ENCODE results near the gene TRPM1. TPM values are rescaled to one million over a fixed set of nuclear protein-coding genes. Genes with fewer than 3 reads are reported as not detected.

The TRPM1 gene
- total RNA-seq, 1 donor from 2014 or later: 0.26 TPM

DNA sequence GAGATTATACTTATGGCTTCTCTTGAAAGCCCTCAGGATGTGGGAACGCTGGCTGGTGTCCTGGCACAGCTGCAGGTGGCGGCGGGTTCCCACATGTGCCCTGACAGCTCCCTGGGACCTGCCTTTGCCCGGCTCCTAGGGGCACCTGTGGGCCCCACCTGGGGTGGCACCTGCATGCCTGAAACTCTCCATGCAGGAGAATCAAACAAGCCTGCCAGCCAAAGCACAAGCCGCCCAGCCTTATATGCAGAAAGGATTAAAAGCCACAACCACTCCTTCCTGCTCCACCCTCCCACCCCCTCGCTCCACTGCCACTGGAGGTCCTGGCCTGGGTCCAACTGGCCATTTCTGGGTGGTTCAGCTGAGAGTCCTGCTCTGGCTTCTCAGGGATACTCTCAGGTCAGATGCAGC lies 18.1 kb downstream of the TRPM1 start:
- no peak for DNase-seq (ENCODE audit: low read depth, low spot score)

DNA sequence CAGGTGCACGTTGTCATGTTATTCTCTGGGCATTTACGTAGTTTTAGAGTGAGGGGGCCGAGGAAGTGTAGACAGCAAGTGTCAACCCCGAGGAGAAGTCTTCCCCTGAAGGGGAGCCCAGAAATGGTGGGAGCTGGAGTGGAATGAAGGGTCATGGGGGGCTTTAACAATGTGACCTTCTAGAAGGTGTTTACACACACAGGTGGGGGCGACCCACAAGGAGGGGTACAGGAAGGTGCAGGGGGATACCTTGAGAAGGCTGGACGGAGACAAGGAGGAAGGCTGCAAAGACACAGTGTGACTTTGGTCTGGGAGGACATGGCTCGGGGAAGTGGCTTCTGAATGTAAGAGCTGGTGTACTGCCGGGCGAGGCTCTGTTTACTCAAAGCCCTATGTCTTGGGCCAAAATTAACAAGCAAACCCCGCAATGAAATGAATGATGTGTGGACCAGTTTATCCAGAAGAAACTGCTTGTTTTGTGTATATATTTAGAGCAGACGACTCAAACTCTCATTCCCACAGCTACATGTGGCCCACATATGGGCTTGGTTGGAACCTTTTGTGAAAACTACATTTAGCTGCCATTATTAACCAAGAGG lies 18.7 kb downstream of the TRPM1 start:
- DNase-seq (ENCODE audit: low read depth, low spot score): no peak

DNA sequence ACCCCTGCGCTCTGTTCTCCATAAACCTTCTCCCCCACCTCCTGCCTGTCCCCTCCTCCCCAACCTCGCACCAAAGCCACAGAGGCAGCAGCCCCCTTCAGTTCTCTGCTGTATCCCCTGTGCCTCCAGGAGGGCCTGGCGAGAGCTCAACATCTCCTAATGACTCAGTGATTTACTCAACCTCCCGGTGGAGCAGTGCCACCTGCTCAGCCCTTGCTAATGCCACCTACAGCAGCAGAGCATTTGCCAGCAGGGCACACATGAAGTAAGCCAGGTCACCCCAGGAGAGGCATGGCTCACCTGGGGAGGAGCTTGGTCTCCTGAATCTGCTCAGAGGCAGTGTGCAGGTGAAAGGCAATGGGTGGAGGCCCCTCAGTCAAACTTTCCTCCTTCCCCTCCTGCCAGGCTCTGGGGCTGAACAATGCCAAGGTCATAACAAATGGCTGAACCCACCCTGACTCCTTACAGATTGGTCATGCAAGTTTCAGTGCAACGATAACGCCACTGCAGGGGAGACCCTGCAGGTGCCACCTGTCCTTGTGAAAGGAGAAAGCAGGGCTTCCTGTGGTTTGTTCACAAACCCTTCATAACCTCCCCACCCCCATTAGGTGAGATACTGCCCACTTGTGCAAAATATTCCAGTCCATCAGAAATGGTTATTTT lies 19.8 kb downstream of the TRPM1 start:
- DNase-seq (ENCODE audit: low read depth, low spot score): no peak

DNA sequence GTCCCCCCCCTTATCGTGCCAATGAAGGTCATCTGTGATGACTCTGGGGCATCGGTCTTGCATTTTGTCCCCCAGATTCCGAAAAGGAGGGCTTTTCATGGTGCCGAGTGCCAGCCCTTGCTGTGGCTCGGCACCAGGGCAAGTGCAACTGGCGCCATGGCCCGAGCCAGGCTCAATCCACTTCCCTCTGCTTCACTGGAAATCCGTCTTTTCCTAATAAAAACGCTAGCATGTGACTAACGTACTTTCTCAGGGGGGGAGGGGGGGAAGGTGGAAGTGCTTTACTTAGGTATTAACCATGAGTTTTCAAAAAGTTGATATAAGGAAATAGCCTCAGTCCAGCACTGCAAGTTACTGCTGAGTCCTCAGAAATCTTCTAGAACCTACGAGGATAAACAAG lies 20.5 kb downstream of the TRPM1 start:
- no peak for DNase-seq (ENCODE audit: low read depth, low spot score)

DNA sequence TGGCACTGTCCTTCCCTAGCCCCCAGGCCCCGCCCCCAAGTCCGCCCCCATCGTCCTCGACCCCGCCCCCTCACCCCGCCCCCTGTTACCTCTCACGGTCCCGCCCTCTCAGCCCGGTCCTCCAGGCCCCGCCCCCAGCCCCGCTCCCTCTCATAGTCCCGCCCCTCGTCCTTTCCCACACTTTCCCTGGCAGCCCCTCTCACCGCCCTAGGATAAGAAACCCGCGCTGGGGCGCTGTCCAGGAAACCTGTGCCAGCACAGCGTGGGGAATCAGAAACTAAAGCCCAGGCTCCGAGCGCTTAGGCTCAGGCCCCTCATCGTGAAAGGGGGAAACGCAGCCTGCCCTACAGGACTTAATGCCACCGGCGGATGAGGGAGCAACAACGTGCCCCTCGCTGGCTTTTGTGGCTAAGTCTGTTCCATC lies 20.9 kb downstream of the TRPM1 start:
- no peak for DNase-seq (ENCODE audit: low read depth, low spot score)

DNA sequence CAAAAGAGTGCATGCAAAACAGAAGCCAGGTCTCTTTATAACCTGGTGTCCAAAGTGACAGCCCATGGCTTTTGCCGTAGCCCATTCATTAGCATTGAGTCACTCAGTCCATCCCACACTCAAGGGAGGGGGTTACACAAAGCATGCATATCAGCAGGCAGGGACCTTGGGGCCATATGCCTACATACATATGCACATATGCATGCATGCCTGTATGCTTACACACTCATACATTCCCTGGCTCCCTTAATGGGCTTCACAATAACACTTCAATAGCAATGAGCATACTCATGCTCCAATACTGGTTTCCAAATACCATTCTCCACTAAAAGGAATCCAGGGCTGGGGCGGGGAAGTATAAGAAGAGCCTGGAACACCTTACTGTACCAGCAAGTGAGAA lies 22.0 kb downstream of the TRPM1 start:
- DNase-seq (ENCODE audit: low read depth, low spot score): no peak

DNA sequence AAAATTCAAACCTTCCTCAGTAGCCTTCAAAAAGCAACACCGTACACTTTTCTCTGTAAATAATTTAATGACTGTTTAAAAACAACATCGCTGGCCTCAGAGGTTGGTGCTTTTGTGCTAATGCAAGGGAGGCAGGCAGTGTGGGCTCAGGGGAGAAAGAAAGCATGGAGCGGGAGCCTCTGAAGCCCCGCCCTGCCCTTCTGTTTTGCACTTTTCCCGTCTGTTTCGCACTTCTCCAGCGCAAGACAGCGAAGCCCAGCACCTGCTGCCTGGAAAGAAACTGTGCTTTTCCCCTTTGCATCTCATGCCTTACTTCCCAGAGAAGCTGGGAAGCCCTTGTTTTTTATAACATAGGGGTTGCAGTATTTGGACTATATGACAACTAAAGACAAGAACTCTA lies 23.1 kb downstream of the TRPM1 start:
- no peak for DNase-seq (ENCODE audit: low read depth, low spot score)

DNA sequence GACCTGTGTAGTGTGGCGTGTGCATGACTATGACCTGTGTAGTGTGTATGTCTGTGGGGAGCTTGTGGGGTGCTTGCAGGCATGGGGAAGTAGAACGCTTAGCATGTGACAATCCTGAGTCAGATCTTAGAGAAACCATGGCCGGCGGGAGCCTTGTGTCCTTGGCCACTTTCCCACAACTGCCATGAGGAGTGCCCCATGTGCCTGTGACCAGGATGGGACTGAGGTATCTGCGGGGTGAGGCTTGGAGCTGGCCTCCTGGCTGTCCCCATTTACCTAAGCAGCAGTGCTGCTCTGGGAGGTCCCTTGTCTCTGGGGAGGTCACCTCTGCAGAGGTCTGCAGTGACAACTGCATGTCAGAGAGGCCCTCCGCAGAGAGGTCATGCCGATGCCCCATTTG lies 23.6 kb downstream of the TRPM1 start:
- DNase-seq (ENCODE audit: low read depth, low spot score): no peak

DNA sequence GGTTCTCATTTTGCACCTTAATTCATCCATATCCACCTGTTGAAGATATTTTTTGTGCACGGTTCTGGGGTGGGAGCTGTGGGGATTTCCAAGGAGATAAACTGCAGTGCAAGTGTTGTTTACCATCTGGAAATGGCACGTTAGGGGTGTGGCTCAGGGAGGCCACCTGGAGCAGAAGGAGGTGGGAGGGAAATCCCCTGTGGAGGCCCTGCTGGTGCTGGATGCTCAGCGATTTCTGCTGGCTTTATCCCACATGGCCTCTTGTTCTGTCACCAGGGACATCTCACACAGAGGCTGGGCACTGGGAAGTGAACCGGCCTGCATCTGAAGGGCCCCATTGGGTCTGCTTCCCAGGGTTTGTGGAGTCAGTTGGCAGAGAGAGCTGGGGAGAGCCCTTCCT lies 24.3 kb downstream of the TRPM1 start:
- no peak for DNase-seq (ENCODE audit: low read depth, low spot score)

DNA sequence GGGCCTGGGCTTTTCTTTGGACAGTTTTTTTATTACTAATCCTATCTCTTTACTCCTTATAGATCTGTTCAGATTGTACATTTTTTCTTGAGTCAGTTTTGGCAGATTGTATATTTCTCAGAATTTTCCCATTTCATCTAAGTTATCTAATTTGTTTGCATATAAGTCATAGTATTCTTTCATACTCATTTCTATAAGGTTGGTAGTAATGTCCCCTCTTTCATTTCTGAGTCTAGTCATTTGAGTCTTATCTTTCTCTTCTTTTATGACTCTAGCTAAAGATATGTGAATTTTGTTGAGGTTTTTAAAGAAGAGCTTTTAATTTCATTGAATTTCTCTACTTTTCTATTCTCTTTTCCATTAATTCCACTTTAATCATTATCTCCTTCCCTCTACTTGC lies 27.2 kb downstream of the TRPM1 start:
- no peak for DNase-seq (ENCODE audit: low read depth, low spot score)

DNA sequence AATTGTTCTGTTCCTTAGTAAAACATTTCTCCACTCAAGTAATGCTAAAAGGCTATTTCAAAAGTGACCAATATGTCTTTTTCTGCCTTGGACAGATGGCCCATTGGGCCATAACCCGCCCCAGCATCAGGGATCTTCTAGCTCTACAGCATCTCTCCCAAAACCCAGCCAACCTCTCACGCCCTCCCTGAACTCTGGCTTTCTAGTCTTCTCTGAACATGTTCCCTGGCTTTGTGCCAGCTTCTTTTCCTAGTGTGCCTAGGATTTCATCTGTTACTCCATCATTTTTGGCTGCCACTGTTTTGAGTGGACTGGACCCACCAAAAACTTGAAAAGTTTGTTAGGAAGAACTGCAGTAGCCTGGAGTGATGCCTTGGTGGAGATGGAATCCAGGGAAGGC lies 30.7 kb downstream of the TRPM1 start:
- DNase-seq (ENCODE audit: low read depth, low spot score): no peak

DNA sequence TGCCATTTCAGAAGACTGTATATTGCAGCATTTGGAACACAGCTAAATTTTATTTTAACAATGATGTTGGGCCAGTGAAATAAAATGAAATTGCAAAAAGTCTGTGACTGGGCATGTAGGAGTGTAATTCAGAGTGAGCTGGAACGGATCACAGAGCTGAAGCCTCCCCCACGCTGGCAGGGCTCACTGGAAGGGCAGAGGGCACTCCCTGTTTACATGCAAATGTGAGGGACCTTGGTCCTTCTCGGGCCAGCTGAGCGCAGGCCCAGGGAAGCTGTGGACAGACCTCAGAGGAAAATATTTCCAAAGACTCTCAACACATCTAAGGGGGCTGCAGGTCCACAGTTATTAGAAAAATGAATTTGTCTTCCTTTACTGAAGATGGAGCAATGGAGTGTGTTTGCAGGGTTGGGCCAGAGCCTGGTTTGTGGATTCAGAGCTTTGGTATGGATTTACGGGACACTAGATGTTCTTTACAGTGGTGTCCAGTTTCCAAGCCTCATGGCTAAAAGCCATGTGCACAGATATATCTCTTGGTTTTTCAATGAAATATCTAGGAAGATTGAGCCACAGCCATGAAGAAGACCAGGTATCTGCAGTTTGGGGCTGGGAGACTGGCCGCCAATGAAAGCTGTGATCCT lies 32.0 kb downstream of the TRPM1 start:
- DNase-seq (ENCODE audit: low read depth, low spot score): no peak

DNA sequence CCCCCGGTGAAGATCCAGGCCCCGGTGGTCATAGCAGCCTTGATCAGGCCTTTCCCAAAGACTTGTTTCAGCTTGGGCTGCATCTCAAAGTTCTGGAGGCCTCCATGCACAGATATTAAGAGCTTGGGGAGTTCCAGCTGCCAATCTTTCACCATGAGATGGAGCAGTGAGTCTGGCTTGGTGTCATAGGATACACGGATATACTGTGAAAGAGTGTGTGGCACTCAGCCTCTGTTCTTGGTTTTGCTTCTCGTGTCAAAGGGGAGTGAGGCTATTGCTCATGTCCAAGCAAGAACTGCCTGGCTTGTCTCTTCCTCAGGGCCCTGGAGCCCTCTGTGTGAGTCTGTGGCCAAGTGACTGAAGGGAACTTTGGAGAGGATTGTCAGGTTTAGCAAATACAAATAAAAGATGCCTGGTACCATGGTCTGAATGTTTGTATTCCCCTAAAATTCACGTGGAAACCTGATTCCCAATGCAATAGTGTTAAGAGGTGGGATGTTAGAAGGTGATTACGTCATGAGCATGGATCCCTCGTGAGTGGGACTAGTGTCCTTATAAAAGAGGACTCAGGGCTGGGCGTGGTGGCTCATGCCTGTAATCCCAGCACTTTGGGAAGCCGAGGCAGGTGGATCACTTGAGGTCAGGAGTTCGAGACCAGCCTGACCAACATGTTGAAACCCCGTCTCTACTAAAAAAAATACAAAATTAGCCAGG lies 33.5 kb downstream of the TRPM1 start:
- DNase-seq (ENCODE audit: low read depth, low spot score): no peak

DNA sequence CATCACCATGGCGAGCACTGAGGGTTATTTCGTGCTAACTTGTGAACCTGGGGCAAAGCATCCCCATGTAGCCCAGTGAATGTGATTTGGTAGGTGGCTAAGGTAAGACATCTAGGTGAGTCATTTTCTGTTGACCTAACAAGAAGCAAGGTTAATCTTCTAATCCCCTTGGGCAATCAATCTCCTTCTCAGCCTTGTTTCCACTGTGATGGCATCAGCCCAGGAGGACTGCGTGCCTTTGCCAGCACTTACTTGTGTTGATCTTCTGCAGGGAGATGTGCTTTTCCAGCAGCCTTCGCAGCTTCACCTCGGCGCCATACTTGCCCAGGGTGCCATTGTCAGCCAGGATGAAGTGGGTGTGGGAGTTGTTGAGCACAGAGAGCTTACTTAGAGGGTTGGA lies 35.7 kb downstream of the TRPM1 start:
- DNase-seq (ENCODE audit: low read depth, low spot score): no peak

DNA sequence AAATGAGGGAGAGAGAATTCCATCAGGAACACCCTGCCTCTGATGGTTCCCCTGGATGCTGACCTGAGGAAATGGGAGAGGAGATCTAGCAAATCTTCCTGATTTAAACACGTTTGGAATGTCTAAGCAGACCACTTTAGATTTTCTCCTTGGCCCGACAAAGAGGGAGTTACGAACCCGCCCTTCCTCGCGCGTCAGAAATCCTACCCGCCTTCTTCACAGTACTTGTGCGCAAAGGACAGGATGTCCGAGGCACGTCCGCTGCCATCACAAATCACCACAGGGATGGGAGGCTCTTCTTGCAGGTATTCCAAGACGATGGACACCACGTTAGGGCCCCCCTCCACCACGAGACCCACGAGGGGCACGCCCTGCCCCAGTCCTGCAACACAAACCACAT lies 38.6 kb downstream of the TRPM1 start:
- no peak for DNase-seq (ENCODE audit: low read depth, low spot score)

DNA sequence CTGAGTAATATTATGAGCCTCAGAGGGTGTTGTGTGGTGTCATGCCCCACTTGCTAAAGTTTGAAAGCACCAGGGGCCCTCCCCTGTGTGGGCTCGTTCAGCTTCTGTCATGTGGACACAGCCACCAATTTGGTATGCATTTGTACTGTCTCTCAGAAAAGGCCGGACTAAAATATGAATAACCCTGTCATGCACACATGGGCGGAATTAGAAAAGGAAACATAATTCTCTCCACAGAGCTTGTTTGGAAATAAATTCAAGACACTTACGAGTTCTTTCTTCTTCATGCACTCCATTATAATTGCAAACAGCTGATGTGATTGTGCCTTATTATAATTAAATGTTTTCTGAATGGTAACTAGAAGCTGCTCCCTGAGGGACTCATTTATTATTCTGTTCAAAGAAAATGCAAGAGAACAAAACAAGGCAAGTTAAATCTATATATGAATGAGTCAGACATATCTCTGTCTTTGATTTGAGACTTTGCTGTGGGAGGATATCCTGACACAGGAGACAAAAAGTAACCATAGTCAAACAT lies 39.1 kb downstream of the TRPM1 start:
- no peak for DNase-seq (ENCODE audit: low read depth, low spot score)

DNA sequence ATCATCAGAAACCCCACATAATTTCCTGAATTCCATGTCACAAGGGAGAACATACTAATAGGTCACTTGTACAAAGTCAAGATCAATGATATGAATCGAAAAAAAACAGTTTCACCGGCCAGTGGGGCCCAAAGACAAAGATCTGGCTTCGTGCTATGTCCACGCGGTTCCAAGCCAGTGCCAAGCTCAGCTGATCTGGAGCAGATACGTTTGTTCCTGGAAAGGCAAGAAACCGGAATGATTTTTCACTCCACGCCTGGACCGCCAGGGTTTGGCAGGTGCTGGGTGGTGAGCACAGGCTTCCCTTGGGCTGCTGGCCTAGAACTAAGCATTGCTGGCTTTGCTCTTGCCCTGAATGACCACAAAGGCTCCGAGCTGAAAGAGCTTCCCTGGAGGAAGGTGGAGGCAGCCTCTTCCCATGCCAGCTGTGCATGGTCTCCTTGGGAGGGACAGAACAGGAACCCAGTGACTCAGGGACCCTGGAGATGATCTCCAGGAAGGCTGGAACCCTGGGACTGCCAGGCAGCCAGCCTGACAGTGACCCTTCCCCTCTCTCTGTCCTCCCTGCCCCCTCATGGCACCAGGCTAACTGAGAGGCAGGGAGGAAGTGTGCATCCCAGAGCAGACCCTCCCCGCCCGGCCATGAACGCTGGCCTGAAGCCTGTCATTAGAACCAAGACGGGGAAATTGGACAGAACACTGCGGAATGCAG lies 40.9 kb downstream of the TRPM1 start:
- DNase-seq (ENCODE audit: low read depth, low spot score): no peak

DNA sequence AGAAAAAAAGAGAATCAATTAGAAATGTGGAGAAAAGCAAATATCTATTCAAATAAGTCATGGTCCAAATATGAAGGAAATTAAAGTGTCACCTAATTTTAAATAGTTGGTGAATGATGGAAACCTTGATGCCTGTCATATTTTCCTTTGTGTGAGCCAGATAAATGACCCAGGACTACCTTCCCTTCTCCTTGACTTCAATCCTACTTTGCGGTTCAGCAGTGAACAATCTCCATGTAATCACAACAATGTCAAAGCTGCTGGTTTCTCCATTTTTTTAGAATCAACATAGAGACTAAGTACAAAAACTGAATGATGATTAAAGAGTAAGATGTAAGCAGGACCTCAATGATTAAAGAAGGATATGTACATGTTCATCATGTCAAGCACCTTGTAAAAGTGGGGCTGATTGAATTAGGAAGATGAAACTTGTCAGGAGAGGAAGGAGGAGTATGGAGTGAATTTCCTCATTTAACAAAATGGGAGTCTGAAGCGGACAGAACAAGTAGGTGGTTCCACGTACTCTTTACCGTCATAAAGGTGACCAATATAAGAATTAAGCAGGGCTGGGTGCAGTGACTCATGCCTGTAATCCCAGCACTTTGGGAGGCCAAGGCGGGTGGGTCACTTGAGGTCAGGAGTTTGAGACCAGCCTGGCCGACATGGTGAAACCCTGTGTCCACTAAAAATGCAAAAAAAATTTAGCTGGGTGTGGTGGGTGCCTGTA lies 43.1 kb downstream of the TRPM1 start:
- DNase-seq (ENCODE audit: low read depth, low spot score): no peak

DNA sequence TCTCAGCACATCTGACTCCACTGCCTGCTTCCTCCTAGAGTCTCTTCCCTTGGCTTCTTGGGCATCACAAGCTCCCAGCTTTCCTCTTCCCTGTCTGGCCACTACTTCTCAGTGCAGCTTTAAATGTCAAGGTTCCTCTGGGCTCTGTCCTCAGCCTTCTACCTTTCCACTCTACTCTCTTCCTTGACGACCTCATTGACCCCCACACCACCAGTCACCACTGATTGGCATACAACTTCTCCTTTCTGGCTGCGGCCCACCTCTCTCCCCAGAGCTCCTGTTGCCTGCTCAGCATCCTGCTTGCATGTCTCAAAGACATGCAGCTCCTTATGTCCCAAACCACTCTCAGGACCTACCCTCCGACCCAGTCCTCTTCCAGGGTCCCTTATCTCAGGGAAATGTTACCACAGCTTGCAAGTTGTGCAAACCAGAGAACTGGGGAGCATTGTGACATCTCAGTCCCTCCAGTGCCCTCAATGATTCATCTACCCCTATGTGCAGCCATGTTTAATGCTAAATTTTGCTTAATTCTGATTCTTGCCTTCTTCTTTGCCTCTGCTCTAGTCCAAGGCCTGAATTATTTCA lies 49.9 kb downstream of the TRPM1 start:
- DNase-seq (ENCODE audit: low read depth, low spot score): no peak

DNA sequence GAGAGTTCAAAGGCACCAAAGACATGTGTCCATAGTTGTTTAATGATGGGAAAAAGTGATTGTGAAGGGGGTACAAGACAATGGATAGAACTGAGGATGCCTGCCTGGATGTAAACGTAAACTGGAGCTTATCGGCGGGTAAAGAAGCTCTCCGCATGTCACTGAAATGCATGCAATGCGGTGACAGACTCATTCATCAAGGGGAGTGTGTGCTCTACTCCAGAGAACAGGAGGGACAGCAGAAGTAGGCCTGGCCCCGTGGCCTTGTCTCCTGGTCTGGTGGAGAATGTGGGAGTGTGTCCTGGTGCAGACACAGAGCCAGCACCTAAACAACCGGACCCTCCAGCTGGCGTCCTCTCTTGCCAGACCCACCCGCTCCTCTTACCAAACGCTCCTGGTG lies 50.6 kb downstream of the TRPM1 start:
- no peak for DNase-seq (ENCODE audit: low read depth, low spot score)
